HTR-8/SVneo (cell line): Measurements from ENCODE around the gene TUBB4A.
"Not testable (repeated sequence)": the region's sequence is repeated elsewhere in the genome, so short reads cannot be mapped to it uniquely, and the experiment has no call there.

Experiments used
- DNase-seq: peaks from one replicate; pipeline ENCODE4 v3.0.0; 2011; ENCODE audit warnings: low spot score, mixed read lengths; ENCODE audit not compliant: insufficient read length
- FAIRE-seq: peaks from 2 replicates; lab custom pipeline; 2011; peaks lifted over from hg19 to GRCh38; lab: Jason Lieb, UNC

TUBB4A gene

GRCh38 chr19:6527893-6528543 is 25.9 kb upstream of the TUBB4A start:
- no peak for FAIRE-seq
- DNase-seq = no peak

GRCh38 chr19:6524311-6524710 is 22.2 kb upstream of the TUBB4A start:
- FAIRE-seq (no peak), DNase-seq (no peak)

GRCh38 chr19:6522712-6523111 is 20.6 kb upstream of the TUBB4A start:
- DNase-seq (no peak), FAIRE-seq (no peak)

- DNase-seq (no peak), FAIRE-seq (no peak)
These were observed 19.9 kb upstream of the TUBB4A start for GRCh38 chr19:6521718-6522646.

- DNase-seq = no peak
- FAIRE-seq = no peak
These were observed 17.2 kb upstream of the TUBB4A start for GRCh38 chr19:6519289-6519688.

- FAIRE-seq = no peak
- no peak for DNase-seq
These were observed 16.2 kb upstream of the TUBB4A start for GRCh38 chr19:6518145-6518911.

GRCh38 chr19:6516659-6517291 is 14.7 kb upstream of the TUBB4A start:
- DNase-seq (peak; percentile 91), FAIRE-seq (peak; percentile 87)

GRCh38 chr19:6516018-6516658 is 14.0 kb upstream of the TUBB4A start:
- DNase-seq (peak; percentile 94), FAIRE-seq (peak; percentile 66)

GRCh38 chr19:6514926-6515544 is 12.9 kb upstream of the TUBB4A start:
- no peak for DNase-seq
- FAIRE-seq = no peak

- FAIRE-seq (no peak), DNase-seq (no peak)
These were observed 12.0 kb upstream of the TUBB4A start for GRCh38 chr19:6514089-6514488.

GRCh38 chr19:6510618-6511017 is 8.5 kb upstream of the TUBB4A start:
- DNase-seq = no peak
- no peak for FAIRE-seq

GRCh38 chr19:6509118-6509971 is 7.2 kb upstream of the TUBB4A start:
- DNase-seq (no peak), FAIRE-seq (no peak)

GRCh38 chr19:6508028-6508771 is 6.1 kb upstream of the TUBB4A start:
- not testable (repeated sequence) for FAIRE-seq, DNase-seq

GRCh38 chr19:6503407-6504201 is 1.5 kb upstream of the TUBB4A start:
- DNase-seq = no peak
- FAIRE-seq = no peak

- no peak for DNase-seq
These were observed 1.0 kb downstream of the TUBB4A start for GRCh38 chr19:6500837-6501739.

More at GRCh38 chr19:6500837-6501739, 1.0 kb downstream of the TUBB4A start:
- no peak for FAIRE-seq
